HG03103 (cell line): ENCODE results near the gene METTL5.

Experiments used
- ATAC-seq: cut with Tn5 transposase; IDR thresholded peaks from one replicate; pipeline ENCODE4 v1.9.1; 2021; ENCODE audit warnings: low read depth; ENCODE audit not compliant: unreplicated experiment

Gene METTL5

DNA sequence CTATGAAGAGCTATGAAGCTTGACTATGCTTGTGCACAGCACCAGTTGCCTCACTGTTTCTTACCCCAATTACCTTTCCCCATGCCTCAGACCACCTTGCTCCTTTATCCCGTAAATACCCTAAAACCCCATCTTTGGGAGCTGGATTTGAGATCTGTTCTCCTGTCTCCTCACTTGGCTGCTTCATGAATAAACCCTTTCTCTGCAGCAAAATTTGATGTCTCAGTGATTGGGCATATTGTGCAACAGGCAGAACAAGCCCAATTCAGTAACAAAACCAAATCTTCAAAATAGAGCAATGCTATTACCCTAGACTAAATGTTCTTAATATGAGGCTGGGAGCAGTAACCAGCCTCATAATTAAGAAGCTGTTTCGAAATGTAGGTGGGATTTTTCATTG, 29.5 kb downstream of the METTL5 start:
- no peak for ATAC-seq

DNA sequence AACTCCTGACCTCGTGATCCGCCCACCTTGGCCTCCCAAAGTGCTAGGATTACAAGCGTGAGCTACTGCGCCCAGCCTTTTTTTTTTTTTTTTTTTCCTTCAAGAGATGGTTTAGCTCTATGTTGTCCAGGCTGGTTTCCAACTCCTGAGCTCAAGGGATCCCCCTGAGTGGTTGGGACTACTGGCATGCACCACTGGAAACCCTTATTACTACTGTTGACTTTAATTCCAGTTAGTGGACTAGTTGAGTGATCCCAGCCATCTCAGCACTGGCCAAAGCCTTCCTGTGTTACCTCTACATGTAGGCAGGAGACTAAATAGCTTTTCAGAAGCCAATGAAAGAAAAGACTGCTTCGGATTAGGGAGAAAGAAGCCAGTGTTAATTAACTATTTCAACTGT, 34.1 kb downstream of the METTL5 start:
- ATAC-seq = no peak

DNA sequence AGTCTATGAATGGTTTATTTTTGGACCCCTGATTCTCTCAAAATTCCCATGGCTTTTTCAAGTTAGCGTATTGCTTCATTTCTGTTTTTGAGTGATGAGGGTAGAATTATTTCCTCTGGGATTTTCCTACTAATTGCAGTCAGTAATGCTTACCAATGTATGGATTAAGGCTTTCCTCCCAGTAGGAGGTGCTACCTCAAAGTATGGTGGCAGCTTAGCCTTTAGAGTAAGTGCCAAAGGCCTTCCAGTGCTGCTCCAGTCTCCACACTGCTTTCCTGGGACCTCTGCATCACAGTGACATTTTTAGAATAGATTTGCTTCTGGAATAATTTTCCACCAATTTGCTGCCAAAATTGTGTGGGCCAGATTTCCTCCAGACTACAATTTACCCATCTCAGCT, 42.2 kb downstream of the METTL5 start:
- no peak for ATAC-seq

DNA sequence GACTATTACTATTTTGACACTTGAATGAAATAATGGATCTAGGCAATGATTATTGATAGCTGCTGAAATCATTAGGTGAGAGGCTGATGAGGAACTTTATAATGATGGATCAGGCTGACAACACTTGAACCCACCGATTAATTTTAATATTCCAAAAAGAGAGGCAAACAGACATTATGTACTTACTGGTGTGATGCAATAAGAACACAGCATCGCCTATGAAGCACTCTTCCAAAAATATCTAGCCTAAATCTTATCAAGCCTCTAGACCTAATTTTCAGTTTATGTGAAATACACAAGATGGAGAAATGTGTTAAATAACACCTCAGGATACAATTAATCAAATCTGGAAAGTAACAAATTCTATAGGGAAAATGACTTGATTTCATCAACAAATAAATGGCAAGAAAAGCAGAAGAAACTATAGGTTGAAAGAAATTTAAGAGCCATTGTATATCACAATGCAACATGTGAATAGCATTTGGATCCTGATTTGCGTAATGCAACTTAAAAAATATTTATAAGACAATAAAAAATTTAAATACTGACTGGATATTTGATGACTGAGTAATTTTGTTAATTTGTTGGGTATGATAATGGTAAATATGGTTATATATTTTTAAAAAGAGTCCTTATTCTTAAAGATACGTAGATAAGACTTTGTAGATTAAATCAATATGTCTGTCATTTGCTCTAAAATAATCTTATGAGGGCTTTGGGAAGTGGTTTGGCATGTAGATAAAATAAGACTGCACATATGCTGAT, 43.3 kb downstream of the METTL5 start:
- no peak for ATAC-seq

DNA sequence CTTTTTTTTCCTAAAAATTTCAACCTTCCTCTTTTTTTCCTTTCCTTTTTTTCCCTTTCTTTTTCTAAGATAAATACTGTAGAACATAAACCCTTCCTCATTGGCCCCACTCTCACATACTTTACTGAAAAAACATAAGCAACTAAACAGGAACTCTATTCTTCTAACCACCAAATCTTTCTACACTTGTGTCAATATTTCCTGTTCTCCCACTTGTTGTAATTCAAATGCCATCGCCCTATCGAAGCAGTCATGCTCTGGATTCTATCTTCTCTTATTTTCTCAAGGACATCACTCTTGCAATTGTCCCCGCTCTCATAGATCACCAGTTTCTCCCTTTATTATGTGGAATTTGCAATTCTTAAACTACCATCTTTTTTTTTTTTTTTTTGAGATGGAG, 46.3 kb downstream of the METTL5 start:
- ATAC-seq = no peak

DNA sequence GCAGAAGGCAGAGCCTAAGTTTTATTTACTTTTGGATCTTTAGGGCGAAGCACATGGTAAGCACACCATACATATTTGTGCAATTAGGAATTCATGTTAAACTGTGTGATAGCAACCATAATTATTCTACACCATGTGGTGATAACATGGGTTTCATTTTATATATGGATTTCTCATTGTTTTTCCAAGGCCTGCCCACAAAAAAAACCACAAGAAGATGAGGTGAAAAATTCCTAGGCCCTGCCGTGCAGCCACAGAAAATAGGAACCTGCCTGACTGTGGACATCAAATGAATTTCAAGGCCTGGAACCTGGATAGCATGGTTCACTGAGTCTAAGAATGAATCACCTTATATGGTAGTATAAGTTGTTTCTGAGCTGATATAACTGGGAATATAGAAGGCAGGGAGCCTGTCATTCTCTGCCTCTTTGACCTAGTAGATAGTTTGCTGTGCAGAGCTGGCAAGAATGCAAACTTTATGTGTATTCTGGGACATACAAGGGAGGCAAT, 48.4 kb downstream of the METTL5 start:
- no peak for ATAC-seq

DNA sequence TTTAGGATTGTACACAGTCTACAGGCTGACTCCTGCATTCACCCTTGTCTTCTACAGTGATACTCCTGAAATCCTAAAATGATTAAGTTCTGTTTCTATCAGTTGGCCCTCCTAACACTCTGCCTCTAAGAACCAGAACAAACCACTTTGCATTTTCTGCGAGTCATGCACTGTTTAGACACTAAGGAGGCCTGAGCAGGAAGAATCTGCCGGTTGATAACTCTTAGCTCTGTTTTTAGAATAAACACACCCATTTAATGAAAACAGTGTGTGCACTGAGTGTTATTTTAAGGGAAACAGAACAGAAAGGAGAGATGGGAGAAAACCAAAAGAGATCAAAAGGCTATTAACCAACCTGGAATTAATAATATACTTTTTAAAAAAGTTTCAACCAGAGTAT, 48.9 kb downstream of the METTL5 start:
- no peak for ATAC-seq

DNA sequence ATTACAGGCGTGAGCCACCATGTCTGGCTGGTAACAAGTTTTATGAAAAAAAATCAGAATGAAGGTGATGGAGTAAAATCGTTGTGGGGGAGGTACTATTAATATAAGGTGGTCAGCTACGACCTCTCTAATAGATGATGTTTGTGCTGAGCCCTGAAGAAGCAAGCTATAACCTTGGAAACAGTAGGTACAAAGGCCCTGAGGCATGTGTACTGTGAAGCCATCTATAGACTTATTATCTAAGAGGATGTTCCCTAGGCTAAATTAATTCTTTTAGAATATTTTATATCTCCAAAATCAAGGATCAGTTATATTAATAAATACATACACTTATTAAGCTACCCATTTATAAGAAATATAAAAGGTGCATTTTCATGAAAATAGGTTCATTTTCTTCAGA, 49.4 kb downstream of the METTL5 start:
- no peak for ATAC-seq

DNA sequence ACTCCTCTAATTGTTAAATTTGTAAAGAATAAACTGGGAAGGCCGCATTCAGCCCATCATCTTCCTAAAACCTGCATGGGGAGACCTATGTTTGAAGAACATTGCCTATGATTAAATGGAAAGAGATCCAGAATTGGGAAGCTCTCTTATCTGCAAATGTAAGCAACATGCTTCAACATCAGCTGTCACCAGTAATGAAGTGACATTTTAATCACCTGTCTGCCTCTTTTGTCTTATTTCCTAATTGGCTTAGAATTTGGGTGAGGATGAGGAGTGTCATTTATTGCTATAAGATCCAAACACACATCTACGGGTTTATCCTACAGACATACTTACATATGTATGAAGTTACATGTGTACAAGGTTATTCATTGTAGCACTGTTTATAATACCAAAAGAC, 52.1 kb downstream of the METTL5 start:
- ATAC-seq = no peak

DNA sequence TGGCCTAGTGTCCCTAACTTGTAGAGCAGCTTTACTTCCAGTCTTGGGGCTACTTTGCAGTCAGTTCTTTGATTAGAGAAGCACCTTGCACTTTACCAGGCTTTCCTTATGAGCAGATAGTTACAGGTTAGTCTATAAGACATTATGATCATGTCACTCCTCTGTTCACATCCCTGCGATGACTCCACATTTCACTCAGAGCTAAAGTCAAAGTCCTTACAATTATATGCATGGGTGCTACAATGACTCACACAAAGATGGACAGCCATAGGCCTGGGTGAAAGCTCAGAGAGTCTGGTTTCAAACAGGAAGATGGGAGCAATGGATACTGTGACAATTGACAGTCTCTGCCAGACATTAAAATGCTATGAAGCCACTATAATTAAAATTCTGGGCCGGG, 53.1 kb downstream of the METTL5 start:
- ATAC-seq = no peak

DNA sequence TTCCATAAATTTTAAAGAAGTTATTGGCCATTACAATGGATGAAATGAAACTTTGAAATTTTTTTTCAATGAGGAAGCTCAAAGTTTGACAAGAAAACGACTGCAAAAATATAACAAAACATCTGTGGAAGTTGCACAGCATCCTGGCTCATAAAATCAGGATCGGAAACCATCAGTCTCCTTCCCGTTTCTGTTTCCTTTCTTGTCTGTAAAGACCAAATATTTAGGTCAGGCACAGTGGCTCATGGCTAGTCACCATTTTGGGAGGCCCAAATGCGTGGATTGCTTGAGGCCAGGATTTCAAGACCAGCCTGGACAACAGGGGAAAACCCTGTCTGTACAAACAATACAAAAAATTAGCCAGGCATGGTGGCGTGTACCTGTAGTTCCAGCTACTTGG, 53.7 kb downstream of the METTL5 start:
- no peak for ATAC-seq

DNA sequence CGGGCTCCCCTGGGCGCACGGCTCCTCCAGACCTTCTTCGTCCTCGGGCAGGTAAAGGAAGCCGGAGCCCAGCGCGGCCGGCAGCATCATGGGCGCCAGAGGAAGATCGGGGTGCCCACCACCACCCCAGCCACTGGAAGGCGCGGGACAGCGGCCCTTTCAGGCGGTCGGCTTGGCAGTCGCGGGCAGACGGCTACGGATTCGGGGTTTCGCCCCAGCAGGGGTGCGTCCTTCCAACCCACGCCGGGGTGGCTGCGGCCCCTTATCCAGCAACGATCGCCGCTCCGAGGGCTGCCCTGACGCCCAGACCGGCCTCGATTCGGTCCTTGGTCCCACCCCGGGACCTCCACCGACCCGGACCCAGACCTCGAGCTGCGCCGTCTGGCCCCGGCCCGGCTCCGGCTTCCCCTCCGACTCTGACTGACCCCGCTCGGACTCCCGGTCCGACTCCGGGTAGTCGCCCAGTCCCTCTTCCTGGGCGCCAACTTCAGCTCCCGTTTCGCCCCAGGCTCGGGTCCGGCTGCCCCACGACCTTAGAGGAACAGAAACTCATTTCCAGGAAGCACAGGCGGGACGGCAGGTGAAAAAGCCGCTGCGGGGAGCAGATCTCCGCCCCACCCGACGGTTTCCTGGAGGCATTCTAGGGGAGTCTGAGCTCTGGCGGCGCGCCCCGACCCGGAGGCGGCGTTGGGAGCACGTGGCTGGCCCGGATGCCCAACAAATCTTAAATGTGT, 56.3 kb downstream of the METTL5 start:
- ATAC-seq = no peak

DNA sequence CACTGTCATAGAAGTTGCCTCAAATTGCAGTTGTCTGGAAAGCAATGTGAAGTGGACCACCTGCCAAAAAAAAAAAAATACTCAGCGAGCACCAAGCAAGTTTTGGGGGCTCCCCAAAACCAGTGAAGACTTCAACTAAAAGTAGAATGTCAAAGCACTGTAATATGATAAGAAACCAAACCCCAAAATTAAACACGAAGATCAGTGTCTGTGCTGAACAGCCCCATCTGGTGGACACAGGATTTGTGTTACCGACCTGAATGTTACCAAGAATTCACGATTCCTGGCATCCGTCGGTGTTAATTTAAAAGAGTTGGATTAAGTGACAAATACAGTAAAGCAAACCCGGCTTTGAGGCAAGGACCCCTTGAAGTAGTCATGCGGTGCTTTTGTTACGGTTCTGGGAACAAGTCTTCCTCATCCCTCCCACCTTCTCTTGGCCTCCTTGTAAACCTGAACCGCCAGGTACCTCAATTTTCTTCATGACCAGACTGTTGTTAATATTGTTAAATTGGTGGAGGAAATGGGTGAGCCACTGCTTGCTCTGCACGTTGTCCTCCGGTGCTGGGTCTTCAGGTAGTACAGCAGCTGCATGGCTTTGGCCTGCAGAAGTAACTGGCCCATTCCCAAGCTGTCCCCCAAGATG, 57.3 kb downstream of the METTL5 start:
- no peak for ATAC-seq

DNA sequence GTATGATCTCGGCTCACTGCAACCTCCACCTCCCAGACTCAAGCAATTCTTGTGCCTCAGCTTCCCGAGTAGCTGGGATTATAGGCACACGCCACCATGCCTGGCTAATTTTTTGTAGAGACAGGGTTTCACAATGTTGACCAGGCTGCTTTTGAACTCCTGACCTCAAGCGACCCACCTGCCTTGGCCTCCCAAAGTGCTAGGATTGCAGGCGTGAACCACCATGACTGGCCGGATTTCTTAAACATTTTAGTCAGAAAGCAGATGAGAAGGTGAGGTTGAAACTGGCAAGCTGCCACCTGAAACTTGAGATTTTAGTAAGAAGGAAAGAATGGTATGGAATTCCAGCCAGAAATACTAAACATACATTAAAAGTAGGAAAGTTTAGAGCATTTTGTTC, 59.2 kb downstream of the METTL5 start:
- no peak for ATAC-seq

DNA sequence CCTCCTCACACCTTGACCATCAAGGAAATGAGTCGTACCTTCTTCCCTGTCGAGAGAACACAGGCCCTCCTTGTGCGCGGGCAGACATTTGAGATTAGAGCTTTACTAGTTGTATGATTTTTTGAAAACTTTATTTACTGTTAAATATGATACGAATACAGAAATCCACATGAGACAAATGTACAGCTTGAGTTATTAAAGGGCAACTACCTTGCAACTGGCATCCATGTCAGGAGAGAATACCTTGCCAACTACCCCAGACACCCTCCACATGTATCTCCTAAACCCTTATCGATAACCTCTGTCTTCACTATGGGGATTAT, 62.8 kb downstream of the METTL5 start:
- no peak for ATAC-seq
